OCI-LY7 (cell line): Measurements from ENCODE around the gene KIRREL3. TPM values are rescaled to one million over a fixed set of nuclear protein-coding genes. Genes with fewer than 3 reads are reported as not detected.

Experiments
- BruUV-seq: library from RNA; stranded (reverse); fragments of 400-500 nt; replicated peaks from 2 replicates; lab custom pipeline; 2021; lab: Mats Ljungman, UMichigan
- CTCF ChIA-PET: fragments of 300-600 bp; sonication (Branson Sonifier 250); formaldehyde crosslinking; loops from one replicate; lab custom pipeline; 2022; ENCODE audit warnings: antibody characterized with exemption; ENCODE audit not compliant: unreplicated experiment; lab: Charles Lee
- POLR2A ChIA-PET: fragments of 300-600 bp; sonication (Branson Sonifier 250); formaldehyde crosslinking; loops from one replicate; lab custom pipeline; 2022; ENCODE audit warnings: antibody characterized with exemption; lab: Charles Lee
- DNase-seq: peaks from one replicate; pipeline ENCODE4 v3.0.0-alpha.2; 2015; ENCODE audit warnings: low spot score
- H2AFZ ChIP-seq: fragments of 200-600 bp; sonication (generic), shearing (Covaris generic); 2 replicates; pipeline ENCODE4 v1.6.1; 2014; ENCODE audit warnings: mild to moderate bottlenecking, antibody characterized with exemption, low read length, moderate library complexity
- H3K27ac ChIP-seq: fragments of 200-600 bp; sonication (generic); 2 replicates; pipeline ENCODE4 v1.5.1; 2014; ENCODE audit warnings: mixed run types, low read depth, mild to moderate bottlenecking, moderate library complexity, low read length, inconsistent platforms; ENCODE audit not compliant: poor library complexity, severe bottlenecking
- H3K36me3 ChIP-seq: fragments of 200-600 bp; sonication (generic); 2 replicates; pipeline ENCODE4 v1.6.1; 2014; ENCODE audit warnings: mild to moderate bottlenecking, antibody characterized with exemption, low read length, moderate library complexity, mixed read lengths; ENCODE audit not compliant: insufficient read depth
- H3K4me1 ChIP-seq: fragments of 200-600 bp; sonication (generic); 2 replicates; pipeline ENCODE4 v1.5.1; 2014; ENCODE audit warnings: mild to moderate bottlenecking, low read length; ENCODE audit not compliant: insufficient read depth, poor library complexity, severe bottlenecking
- H3K4me2 ChIP-seq: fragments of 200-600 bp; sonication (generic); 2 replicates; pipeline ENCODE4 v1.6.1; 2014; ENCODE audit warnings: mild to moderate bottlenecking, low read length
- H3K4me3 ChIP-seq: fragments of 200-600 bp; sonication (generic); 2 replicates; pipeline ENCODE4 v1.5.1; 2014; ENCODE audit warnings: mild to moderate bottlenecking, low read depth, low read length; ENCODE audit not compliant: poor library complexity, severe bottlenecking
- H3K79me2 ChIP-seq: fragments of 200-600 bp; sonication (generic); 2 replicates; pipeline ENCODE4 v1.6.1; 2016; ENCODE audit warnings: low read depth, mild to moderate bottlenecking, low read length, moderate library complexity, mixed read lengths; ENCODE audit not compliant: insufficient read depth
- H3K9me2 ChIP-seq: fragments of 200-600 bp; sonication (generic); 2 replicates; pipeline ENCODE4 v1.6.1; 2016; ENCODE audit warnings: mild to moderate bottlenecking, low read length, mixed read lengths; ENCODE audit not compliant: insufficient read depth
- H3K9me3 ChIP-seq: fragments of 200-600 bp; sonication (generic); 2 replicates; pipeline ENCODE4 v1.6.1; 2014; ENCODE audit warnings: mild to moderate bottlenecking, mixed run types, low read length, mixed read lengths
- H4K20me1 ChIP-seq: fragments of 200-600 bp; sonication (generic); 2 replicates; pipeline ENCODE4 v1.6.1; 2014; ENCODE audit warnings: mild to moderate bottlenecking, antibody characterized with exemption, low read length, moderate library complexity, mixed read lengths; ENCODE audit not compliant: insufficient read depth
- CTCF ChIP-seq: fragments of 200-600 bp; sonication (generic); conservative IDR thresholded peaks from 2 replicates; pipeline ENCODE4 v1.5.1; 2014; ENCODE audit warnings: mild to moderate bottlenecking, antibody characterized with exemption, low read length, moderate library complexity, mixed read lengths
- EZH2phosphoT487 ChIP-seq: fragments of 200-600 bp; sonication (generic); IDR thresholded peaks from 2 replicates; pipeline ENCODE4 v1.6.1; 2018; ENCODE audit warnings: low read depth, borderline replicate concordance, mild to moderate bottlenecking, mixed run types, antibody characterized with exemption, low read length, moderate library complexity, mixed read lengths
- intact Hi-C: fragments of 100-400 bp; cut with micrococcal nuclease; formaldehyde crosslinking; loops from one replicate; pipeline ENCODE4 v1.10.0; 2022; ENCODE audit not compliant: unreplicated experiment
- total RNA-seq, 2 experiments: library from RNA; depleted of rRNA in 1 of 2; stranded (reverse); fragments of >200 nt in 1 of 2; shearing (Covaris generic) in 1 of 2; gene quantifications; 2 replicates each; pipeline ENCODE4 v1.2.3, GENCODE V29; 2014 to 2022

KIRREL3 gene
- total RNA-seq, 2 experiments from 2014 or later = not detected

GRCh38 chr11:126413426-126413825, 587.1 kb downstream of the KIRREL3 start:
- ChIA-PET POLR2A (interaction anchor here (0.6 kb wide), 1 partner anchor 36 kb away, joined by 3 read pairs; no protein-coding TSS in a partner anchor), CTCF (no interaction called here)
- Histone ChIP-seq H3K9me2 (no peaks in the 10 kb centered on the region), H4K20me1 (no peaks in the 10 kb centered on the region), H3K36me3 (peaks cover 8% of the 10 kb centered on the region), H3K4me1 (peaks cover 6% of the 10 kb centered on the region), H2AFZ (no peak overlapping the region), H3K4me2 (no peak overlapping the region), H3K9me3 (no peaks in the 10 kb centered on the region), H3K79me2 (no peaks in the 10 kb centered on the region), H3K27ac (no peak overlapping the region), H3K4me3 (no peak overlapping the region)
- TF ChIP-seq CTCF = no peak
- no peak for TF ChIP-seq EZH2phosphoT487
- BruUV-seq = no TSS peak
- DNase-seq = no peak
- intact Hi-C loops = no loop called here

GRCh38 chr11:126411971-126412381, 588.6 kb downstream of the KIRREL3 start:
- no peak overlapping the region for H3K4me2 ChIP-seq
- no peak overlapping the region for H3K4me3 ChIP-seq
- H2AFZ ChIP-seq = no peak overlapping the region
- H3K27ac ChIP-seq = no peak overlapping the region
- ChIA-PET CTCF (no interaction called here), POLR2A (interaction anchor here (0.6 kb wide), 1 partner anchor 997 kb away, joined by 4 read pairs; no protein-coding TSS in a partner anchor)
- no peaks in the 10 kb centered on the region for H3K9me3 ChIP-seq
- no peaks in the 10 kb centered on the region for H3K9me2 ChIP-seq
- DNase-seq = no peak
- H3K79me2 ChIP-seq = no peaks in the 10 kb centered on the region
- peaks cover 8% of the 10 kb centered on the region; the same call in 1 of the 2 replicates for H3K36me3 ChIP-seq
- intact Hi-C loops = no loop called here
- no peaks in the 10 kb centered on the region for H4K20me1 ChIP-seq
- TF ChIP-seq CTCF (no peak), EZH2phosphoT487 (no peak)
- peaks cover 3% of the 10 kb centered on the region for H3K4me1 ChIP-seq
- BruUV-seq = no TSS peak

DNA sequence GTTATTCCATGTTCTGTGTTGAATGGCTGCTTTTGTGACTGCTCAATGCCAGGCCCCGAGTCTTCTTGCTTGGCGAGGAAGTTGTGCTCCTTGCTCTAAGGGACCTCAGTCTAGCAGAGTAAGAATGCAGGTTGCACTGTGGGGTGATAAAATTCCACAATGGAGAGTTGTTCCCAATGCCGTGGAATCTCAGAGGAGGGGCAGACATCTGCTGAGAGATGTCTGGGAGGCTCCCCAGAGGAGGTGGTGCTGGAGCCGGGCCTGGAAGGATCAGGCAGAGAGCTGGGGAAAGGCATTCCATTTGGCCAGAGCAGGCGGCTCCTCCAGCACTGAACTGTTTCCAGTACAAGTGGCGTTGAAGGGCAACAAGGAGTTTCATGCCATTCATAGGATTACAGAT, 589.9 kb downstream of the KIRREL3 start:
- intact Hi-C loops = no loop called here

More for the DNA sequence above, 589.9 kb downstream of the KIRREL3 start:
- no TSS peak for BruUV-seq
- Histone ChIP-seq H3K79me2 (no peaks in the 10 kb centered on the region), H4K20me1 (no peaks in the 10 kb centered on the region), H3K9me3 (no peaks in the 10 kb centered on the region), H3K4me2 (no peak overlapping the region), H3K9me2 (no peaks in the 10 kb centered on the region), H3K4me3 (no peak overlapping the region), H3K4me1 (no peaks in the 10 kb centered on the region), H3K36me3 (peaks cover 8% of the 10 kb centered on the region; the same call in 1 of the 2 replicates), H2AFZ (no peak overlapping the region), H3K27ac (no peak overlapping the region)
- DNase-seq = no peak
- POLR2A ChIA-PET = interaction anchor here (0.5 kb wide), 1 partner anchor 10 kb away, joined by 3 read pairs; no protein-coding TSS in a partner anchor
- CTCF ChIA-PET = no interaction called here
- no peak for TF ChIP-seq EZH2phosphoT487
